ENCODE measurements around the gene GBGT1. TPM values are rescaled to one million over a fixed set of nuclear protein-coding genes. Genes with fewer than 3 reads are reported as not detected.

GBGT1 gene
- total and polyA plus RNA-seq, 8 donors: 1.2 to 37.9 (median 22.6) TPM

DNA sequence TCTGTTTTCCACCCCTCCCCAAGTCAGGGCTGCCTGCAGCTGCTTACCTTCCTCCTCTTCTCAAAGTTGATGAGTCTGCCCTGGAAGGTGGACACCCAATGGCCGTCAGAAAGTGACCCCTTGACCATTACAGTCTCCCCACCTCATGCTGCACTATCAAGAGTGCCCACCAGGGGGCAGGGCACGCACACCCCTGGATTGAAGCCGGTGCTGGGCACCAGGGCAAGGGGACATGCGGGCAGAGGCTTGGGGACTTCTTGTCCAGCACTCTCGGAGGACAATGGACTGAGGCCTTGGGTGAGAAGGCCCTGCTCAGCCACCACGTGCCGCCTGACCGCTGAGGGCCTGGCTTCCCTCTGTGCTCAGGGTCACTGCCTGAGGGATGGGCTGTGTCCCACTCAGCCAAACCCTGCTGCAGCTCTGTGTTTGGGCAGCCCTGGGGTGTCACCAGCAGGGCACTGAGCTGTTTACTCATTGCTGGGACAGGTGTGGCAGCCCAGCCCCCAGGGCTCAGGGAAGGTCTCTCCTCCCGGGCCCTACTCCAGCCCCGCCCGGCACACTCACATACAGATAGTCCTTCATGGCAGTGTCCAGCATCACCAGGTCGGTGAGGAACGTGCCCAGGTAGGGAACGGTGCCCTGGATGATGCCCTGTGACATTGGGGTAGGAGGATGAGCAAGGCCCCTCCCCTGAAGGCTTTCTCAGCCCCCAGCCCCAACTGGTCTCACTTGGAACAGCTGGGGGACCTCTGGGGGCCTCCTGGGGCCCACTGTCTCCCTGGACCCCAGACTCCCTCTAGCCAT is 60.3 kb downstream of the GBGT1 start:
- DNase-seq: peak; percentile 78 to 81
- no peak overlapping the region for H3K4me3 ChIP-seq
- WGBS, 5 donors: 0 to 41% (median 31%) methylated on average over 3 to 14 of the region's 14 CpGs
- peaks cover 84 to 100% (median 100%) of the 10 kb centered on the region in 4 donors for H3K36me3 ChIP-seq
- TF ChIP-seq POLR2AphosphoS5 (IDR thresholded peaks at IDR 0.05): peak; percentile 10 to 80 (median 22)
- no peak for TF ChIP-seq POLR2A (IDR thresholded peaks at IDR 0.05)
- TF ChIP-seq EP300 (IDR thresholded peaks at IDR 0.05): no peak
- TF ChIP-seq, protein P1, sequence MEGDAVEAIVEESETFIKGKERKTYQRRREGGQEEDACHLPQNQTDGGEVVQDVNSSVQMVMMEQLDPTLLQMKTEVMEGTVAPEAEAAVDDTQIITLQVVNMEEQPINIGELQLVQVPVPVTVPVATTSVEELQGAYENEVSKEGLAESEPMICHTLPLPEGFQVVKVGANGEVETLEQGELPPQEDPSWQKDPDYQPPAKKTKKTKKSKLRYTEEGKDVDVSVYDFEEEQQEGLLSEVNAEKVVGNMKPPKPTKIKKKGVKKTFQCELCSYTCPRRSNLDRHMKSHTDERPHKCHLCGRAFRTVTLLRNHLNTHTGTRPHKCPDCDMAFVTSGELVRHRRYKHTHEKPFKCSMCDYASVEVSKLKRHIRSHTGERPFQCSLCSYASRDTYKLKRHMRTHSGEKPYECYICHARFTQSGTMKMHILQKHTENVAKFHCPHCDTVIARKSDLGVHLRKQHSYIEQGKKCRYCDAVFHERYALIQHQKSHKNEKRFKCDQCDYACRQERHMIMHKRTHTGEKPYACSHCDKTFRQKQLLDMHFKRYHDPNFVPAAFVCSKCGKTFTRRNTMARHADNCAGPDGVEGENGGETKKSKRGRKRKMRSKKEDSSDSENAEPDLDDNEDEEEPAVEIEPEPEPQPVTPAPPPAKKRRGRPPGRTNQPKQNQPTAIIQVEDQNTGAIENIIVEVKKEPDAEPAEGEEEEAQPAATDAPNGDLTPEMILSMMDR (IDR thresholded peaks at IDR 0.05): peak in 6 of 7 experiments; percentile 95 to 99 (median 98)
- peaks cover 6 to 10% (median 8%) of the 10 kb centered on the region in 4 donors for H3K4me1 ChIP-seq
- peak overlapping the region in 2 of 5 donors; percentile 3 to 21 for H3K27ac ChIP-seq
- no peaks in the 10 kb centered on the region for H3K9me3 ChIP-seq
- intact Hi-C loops (cut with DNase I; ENCODE audit: low total_unique reads): loop anchor here (2.0 kb wide), 1 partner anchor 43 kb away; no protein-coding TSS in a partner anchor
- no peaks in the 10 kb centered on the region for H3K27me3 ChIP-seq

Other genes starting within 250 kb of the GBGT1 start
- gene TSC1, start 219.3 kb downstream of the GBGT1 start, total RNA-seq: 100 to 1,000 TPM in 1 of 5 donors, 10 to 100 TPM in 4; 23.2 to 120 (median 49.9) TPM
- 10 to 100 TPM in 1 of 3 donors, 1 to 10 TPM in 2; 6.7 to 10.3 (median 7.1) TPM for gene TSC1, start 219.3 kb downstream of the GBGT1 start, polyA plus RNA-seq
- gene GFI1B, start 185.2 kb downstream of the GBGT1 start, total RNA-seq: 1 to 10 TPM in 1 of 5 donors, not detected in 4; 1.0 TPM
- not detected for gene GFI1B, start 185.2 kb downstream of the GBGT1 start, polyA plus RNA-seq
- gene GTF3C5, start 132.9 kb downstream of the GBGT1 start, total RNA-seq: 10 to 100 TPM; 25.7 to 85.2 (median 53.8) TPM
- 10 to 100 TPM; 30.3 to 57.2 (median 37.0) TPM for gene GTF3C5, start 132.9 kb downstream of the GBGT1 start, polyA plus RNA-seq
- gene CEL, start 101.9 kb downstream of the GBGT1 start, total RNA-seq: 1 to 10 TPM in 2 of 5 donors, not detected in 3; 1.2 to 2.0 TPM
- gene CEL, start 101.9 kb downstream of the GBGT1 start, polyA plus RNA-seq: 1 to 10 TPM; 1.4 to 9.9 (median 4.0) TPM
- 100 to 1,000 TPM in 1 of 5 donors, 10 to 100 TPM in 4; 29.4 to 242 (median 65.2) TPM for gene RALGDS, start 42.7 kb downstream of the GBGT1 start, total RNA-seq
- 10 to 100 TPM; 20.5 to 45.8 (median 32.8) TPM for gene RALGDS, start 42.7 kb downstream of the GBGT1 start, polyA plus RNA-seq
- gene OBP2B, start 45.3 kb upstream of the GBGT1 start, total RNA-seq: not detected
- not detected for gene OBP2B, start 45.3 kb upstream of the GBGT1 start, polyA plus RNA-seq
- 10 to 100 TPM in 2 of 5 donors, 1 to 10 TPM in 2, under 1 TPM in 1; 0.72 to 67.1 (median 4.8) TPM for gene ABO, start 111.3 kb upstream of the GBGT1 start, total RNA-seq
- gene ABO, start 111.3 kb upstream of the GBGT1 start, polyA plus RNA-seq: 10 to 100 TPM in 1 of 3 donors, 1 to 10 TPM in 2; 1.6 to 11.0 (median 3.4) TPM
- 100 to 1,000 TPM in 1 of 5 donors, 10 to 100 TPM in 3, 1 to 10 TPM in 1; 2.9 to 138 (median 20.1) TPM for gene SURF6, start 172.3 kb upstream of the GBGT1 start, total RNA-seq
- 10 to 100 TPM; 13.0 to 14.8 (median 13.4) TPM for gene SURF6, start 172.3 kb upstream of the GBGT1 start, polyA plus RNA-seq
- gene MED22, start 184.2 kb upstream of the GBGT1 start, total RNA-seq: 10 to 100 TPM in 4 of 5 donors, 1 to 10 TPM in 1; 4.7 to 27.7 (median 25.8) TPM
- 10 to 100 TPM; 11.4 to 18.3 (median 12.7) TPM for gene MED22, start 184.2 kb upstream of the GBGT1 start, polyA plus RNA-seq
- gene RPL7A, start 184.3 kb upstream of the GBGT1 start, total RNA-seq: 1,000 to 10,000 TPM in 4 of 5 donors, 100 to 1,000 TPM in 1; 809 to 1,438 (median 1,206) TPM
- 1,000 to 10,000 TPM; 3,101 to 4,243 (median 3,368) TPM for gene RPL7A, start 184.3 kb upstream of the GBGT1 start, polyA plus RNA-seq
- 10 to 100 TPM in 3 of 5 donors, 1 to 10 TPM in 2; 1.7 to 46.9 (median 22.6) TPM for gene SURF1, start 192.6 kb upstream of the GBGT1 start, total RNA-seq
- gene SURF1, start 192.6 kb upstream of the GBGT1 start, polyA plus RNA-seq: 100 to 1,000 TPM in 1 of 3 donors, 10 to 100 TPM in 2; 92.5 to 118 (median 95.5) TPM
- gene SURF2, start 192.6 kb upstream of the GBGT1 start, total RNA-seq: 10 to 100 TPM in 2 of 5 donors, 1 to 10 TPM in 3; 1.8 to 75.3 (median 7.1) TPM
- 10 to 100 TPM; 45.4 to 54.4 (median 47.1) TPM for gene SURF2, start 192.6 kb upstream of the GBGT1 start, polyA plus RNA-seq
- 100 to 1,000 TPM; 123 to 200 (median 147) TPM for gene SURF4, start 212.1 kb upstream of the GBGT1 start, total RNA-seq
- 10 to 100 TPM; 26.4 to 57.0 (median 42.4) TPM for gene SURF4, start 212.1 kb upstream of the GBGT1 start, polyA plus RNA-seq
- not detected for gene STKLD1, start 212.5 kb upstream of the GBGT1 start, total RNA-seq
- gene STKLD1, start 212.5 kb upstream of the GBGT1 start, polyA plus RNA-seq: 1 to 10 TPM; 1.3 to 2.6 (median 1.9) TPM

Measured in stomach (tissue), 9 donors.